GM19397 (cell line): ENCODE results near the gene GLRX2.

ENCODE experiments used
- ATAC-seq: cut with Tn5 transposase; IDR thresholded peaks from one replicate; pipeline ENCODE4 v1.9.1; 2021; ENCODE audit warnings: mild to moderate bottlenecking, moderate library complexity; ENCODE audit not compliant: unreplicated experiment

GLRX2 gene

GRCh38 chr1:193113258-193113991 is 8.2 kb upstream of the GLRX2 start:
- no peak for ATAC-seq

DNA sequence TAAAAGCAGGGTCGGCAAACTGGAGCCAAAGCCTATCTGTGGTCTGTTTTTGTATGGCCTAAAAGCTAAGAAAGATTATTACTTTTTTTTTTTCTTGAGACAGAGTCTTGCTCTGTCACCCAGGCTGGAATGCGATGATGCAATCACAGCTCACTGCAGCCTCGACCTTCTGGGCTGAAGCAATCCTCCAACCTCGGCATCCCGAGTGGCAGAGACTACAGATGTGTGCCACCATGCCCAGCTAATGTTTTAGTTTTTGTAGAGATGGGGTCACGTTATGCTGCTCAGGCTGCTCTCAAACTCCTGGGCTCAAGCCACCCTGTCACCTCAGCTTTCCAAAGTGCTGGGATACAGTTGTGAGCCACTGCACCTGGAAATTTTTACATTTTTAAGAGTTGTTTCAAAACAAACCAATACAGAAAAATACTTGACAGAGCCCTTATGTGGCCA is 6.5 kb upstream of the GLRX2 start:
- no peak for ATAC-seq

- no peak for ATAC-seq
Observed at GRCh38 chr1:193110864-193111263, 5.7 kb upstream of the GLRX2 start.

- no peak for ATAC-seq
Observed at GRCh38 chr1:193110246-193110645, 5.0 kb upstream of the GLRX2 start.

DNA sequence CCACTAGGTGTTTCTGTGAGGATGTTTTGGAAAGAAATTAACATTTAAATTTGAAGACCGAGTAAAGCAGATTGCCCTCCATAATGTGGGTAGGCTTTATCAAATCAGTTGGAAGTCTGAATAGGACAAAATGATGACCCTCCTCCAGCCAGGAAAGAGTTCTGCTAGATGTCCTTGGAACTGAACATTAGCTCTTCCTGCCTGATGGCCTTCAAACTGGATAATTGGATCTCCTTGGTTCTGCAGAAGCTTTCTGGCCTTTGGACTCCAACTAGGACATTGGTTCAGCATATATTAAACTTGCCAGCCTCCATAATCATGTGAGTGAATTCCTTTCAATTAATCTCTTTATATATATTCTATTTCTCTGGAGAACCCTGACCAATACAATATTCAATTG is 4.4 kb upstream of the GLRX2 start:
- ATAC-seq, result no peak

DNA sequence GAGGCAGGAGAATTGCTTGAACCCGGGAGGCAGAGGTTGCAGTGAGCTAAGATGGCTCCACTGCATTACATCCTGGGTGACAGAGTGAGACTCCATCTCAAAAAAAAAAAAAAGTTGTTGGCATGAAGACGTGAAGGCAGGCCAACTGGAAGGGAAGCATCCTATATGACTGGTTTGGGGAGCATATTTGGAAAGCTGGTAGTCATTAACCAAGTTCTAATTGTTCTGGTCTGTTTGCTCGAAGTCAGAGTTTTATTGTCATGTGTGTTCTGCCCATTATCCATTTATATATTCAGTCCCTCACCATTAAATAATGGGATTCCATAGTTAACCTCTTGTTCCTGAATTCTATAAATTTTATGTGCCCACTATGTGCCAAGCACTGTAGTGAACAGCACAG is 3.3 kb upstream of the GLRX2 start:
- no peak for ATAC-seq

- no peak for ATAC-seq
Observed at GRCh38 chr1:193105821-193106177, 585 bp upstream of the GLRX2 start.

DNA sequence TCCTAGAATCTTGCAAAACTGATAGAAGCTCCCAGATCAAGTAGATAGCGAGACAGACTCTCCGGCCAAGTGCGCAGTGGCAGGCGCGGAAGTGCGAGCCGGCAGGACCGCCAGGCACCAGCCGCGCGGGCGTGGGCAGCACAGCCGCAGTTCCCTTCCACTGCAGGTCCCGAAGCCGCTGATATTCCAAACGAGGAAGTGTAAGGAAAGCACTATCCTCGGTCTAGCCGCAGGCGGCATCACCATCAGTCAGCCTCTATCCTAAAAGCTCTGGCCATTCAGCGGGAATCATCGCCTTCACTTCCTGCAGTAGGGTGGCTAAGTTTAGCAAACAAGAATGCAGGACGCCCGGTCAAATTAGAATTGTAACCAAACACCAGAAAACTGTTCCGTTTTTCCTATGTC is 710 bp downstream of the GLRX2 start:
- ATAC-seq, result peak; percentile 36

GRCh38 chr1:193103759-193104501 is 1.3 kb downstream of the GLRX2 start:
- no peak for ATAC-seq

GRCh38 chr1:193102662-193103061 is 2.6 kb downstream of the GLRX2 start:
- no peak for ATAC-seq

DNA sequence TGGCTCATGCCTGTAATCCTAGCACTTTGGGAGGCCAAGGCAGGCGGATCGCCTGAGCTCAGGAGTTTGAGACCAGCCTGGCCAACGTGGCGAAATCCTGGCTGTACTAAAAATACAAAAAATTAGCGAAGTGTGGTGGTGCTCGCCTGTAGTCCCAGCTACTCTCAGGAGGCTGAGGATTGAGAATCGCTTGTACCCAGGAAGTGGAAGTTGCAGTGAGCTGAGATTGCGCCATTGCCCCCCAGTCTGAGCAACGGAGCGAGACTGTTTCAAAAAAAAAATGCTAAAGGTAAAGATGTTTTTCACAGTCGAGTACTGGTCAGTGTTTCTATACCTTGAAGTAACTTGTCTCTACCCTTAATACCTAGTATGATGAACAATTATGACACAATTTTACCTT is 11.1 kb downstream of the GLRX2 start:
- no peak for ATAC-seq

DNA sequence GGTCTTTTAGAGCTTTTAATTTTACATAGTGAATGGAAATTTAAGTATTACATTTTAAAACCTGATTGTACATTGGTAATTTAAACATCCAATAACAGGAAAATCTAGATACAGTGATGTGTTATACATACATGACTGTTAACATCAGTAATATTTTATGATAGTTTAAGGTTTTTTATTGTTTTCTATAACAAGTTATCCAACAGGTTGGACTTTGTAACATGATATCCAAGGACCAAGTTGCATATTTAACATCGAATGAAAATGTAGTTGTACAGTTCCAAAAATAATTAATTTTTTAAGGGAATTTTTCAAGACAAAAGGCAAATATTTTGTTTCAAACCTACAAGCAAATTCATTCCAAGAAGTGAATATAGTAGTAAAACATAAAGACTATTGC is 14.3 kb downstream of the GLRX2 start:
- no peak for ATAC-seq

GRCh38 chr1:193087893-193088292 is 17.3 kb downstream of the GLRX2 start:
- no peak for ATAC-seq

- ATAC-seq, result no peak
Observed at GRCh38 chr1:193086342-193086741, 18.9 kb downstream of the GLRX2 start.

- ATAC-seq, result no peak
Observed at GRCh38 chr1:193085263-193085662, 20.0 kb downstream of the GLRX2 start.

DNA sequence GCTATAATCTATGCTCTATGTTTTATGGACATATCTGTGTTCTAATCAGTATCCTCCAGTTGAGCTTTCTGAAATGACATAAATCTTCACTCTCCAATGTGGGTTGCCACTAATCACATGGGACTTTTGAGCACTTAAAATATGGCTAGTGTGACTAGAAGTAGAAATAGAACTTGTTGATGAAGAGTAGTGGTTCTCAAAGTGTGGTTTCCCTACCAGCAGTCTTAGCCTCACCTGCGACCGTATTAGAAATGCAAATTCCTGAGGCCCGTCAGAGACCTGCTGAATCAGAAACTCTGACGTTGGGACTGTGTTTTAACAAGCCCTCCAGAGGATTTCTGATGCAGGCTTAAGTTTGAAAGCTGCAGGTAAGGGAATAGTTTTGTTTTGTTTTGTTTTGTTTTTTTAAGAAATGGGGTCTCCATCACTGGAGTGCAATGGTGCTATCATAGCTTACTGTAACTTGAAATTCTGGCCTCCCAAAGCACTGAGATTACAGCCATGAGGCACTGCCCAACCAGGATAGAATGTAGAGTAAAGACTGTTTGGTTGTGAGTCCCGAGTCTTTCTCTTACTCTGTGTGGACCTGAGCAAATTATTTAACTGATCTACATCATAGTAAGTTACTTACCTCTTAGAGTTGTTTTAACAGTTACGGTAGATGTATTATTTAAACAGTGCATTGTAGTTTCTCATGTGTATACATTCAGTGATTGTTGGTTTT is 21.7 kb downstream of the GLRX2 start:
- peak; percentile 94 for ATAC-seq

DNA sequence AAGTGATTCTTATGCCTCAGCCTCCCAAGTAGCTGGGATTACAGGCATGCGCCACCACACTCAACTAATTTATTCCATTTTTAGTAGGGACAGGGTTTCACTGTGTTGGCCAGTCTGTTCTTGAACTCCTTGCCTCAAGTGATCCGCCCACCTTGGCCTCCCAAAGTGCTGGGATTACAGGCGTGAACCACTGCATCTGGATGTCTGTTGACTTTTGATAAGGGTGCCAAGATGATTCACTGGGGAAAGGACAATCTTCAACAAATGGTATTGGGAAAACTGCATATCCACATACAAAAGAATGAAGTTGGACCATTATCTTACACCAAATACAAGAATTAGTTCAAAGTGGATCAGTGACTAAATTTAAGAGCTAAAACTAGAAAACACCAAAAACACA is 26.0 kb downstream of the GLRX2 start:
- ATAC-seq, result no peak

DNA sequence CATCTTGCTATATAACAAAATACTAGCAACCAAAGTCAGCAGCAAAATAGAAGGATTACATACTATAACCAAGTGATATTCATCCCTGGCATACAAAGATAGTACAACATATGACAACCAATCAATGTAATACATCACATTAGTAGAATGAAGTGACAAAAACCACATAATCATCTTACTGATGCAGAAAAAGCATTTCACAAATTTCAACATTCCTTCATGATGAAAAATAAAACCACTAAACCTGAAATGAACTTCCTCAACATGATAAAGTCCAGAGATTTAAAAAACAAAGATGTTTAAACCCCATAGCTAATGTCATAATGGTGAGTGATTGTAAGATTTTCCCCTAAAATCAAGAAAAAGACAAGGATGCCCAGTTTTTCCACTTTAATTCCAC is 27.2 kb downstream of the GLRX2 start:
- ATAC-seq, result no peak

DNA sequence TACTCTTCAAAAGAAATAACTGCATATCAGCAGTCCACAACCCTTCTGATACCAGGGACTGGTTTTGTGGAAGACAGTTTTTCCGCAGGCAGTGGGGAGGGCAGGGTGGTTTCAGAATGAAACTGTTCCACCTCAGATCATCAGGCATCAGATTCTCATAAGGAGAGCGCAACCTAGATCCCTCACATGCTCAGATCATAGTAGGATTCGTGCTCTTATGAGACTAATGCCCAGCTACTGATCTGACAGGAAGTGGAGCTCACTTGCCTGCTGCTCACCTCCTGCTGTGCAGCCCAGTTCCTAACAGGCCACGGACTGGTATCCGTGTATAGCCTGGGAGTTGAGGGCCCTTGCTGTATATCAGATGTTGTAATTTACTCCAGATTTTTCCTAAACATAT is 34.3 kb downstream of the GLRX2 start:
- ATAC-seq, result no peak

DNA sequence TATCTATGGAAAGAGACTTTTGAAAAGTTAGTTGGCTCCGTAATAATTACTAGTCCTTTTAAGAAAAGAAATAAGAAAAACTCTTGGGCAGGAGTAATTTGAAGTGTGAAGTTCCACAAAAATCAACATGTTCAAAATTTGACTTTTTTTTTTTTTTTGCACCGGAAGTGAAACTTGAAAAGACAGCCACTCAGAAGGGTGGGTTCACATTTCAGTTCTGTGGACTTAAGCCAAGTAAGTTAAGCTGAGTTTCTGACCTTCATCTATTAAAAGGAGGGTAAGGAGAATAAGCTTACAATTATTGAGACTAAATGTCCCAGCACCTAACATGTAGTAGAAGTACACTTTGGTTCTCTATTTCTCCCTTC is 34.8 kb downstream of the GLRX2 start:
- peak; percentile 44 for ATAC-seq

DNA sequence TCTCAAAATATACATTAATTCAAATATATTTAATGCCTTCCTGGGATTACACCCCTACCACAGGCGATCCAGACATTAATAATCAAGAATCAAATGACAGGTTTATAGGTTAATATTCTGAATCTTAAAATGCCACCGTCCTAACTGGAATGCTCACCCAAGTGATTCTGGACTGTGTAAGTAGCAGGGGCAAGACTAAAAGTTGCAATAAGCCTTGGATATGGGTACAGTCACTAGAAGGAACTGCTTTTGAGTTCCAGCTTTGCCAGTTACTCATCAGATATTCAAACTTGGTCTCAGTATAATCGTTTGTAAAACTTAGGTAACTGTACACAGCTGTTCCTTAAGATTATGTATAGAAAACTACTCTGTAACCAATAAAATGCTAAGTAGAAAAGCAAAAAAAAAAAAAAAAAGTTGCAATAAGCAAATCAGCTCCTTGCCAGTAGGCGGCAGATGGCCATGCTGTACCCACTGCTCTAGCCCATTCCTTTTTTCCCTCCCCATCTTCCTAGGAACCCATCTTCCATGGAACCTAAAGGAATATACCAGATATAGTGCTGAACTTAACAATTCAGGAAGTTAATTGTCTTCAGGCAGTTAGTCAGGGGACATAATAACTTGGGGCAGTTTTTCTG is 35.3 kb downstream of the GLRX2 start:
- no peak for ATAC-seq

GRCh38 chr1:193068013-193068412 is 37.2 kb downstream of the GLRX2 start:
- no peak for ATAC-seq
